HL-60 (cell line): ENCODE measurements around the gene GBA3.

ENCODE experiments used
- CTCF ChIP-seq: IDR thresholded peaks from one replicate; pipeline ENCODE4 v1.5.1; 2011; ENCODE audit warnings: low read length, control low read depth, inconsistent platforms; ENCODE audit not compliant: insufficient read depth
- POLR2AphosphoS5 ChIP-seq: IDR thresholded peaks from 2 replicates; pipeline ENCODE4 v1.6.1; 2012; ENCODE audit warnings: low read depth
- TF ChIP-seq, protein P1 (sequence below): IDR thresholded peaks from 2 replicates; pipeline ENCODE4 v1.6.1; 2012; ENCODE audit warnings: low read depth; ENCODE audit not compliant: insufficient replicate concordance

DNA sequence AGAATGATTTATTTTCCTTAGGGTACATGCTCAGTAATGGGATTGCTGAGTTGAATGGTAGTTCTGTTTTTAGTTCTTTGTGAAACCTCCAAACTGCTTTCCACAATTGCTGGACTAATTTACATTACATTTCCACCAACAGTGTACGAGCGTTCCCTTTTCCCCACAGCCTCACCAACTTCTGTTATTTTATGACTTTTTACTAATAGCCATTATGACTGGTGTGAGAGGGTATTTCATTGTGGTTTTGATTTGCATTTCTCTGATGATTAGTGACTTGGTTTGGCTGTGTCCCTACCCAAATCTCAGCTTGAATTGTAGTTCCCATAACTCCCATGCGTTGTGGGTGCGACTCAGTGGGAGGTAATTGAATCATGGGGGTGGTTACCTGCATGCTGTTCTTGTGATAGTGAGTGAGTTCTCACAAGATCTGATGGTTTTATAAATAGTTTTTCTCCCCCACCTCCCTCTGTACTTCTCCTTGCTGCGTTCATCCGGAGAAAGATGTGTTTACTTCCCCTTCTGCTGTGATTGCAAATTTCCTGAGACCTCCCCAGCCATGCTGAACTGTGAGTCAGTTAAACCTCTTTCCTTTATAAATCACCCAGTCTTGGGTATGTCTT lies 95.1 kb downstream of the GBA3 start:
- no peak for TF ChIP-seq CTCF
- TF ChIP-seq, protein P1, sequence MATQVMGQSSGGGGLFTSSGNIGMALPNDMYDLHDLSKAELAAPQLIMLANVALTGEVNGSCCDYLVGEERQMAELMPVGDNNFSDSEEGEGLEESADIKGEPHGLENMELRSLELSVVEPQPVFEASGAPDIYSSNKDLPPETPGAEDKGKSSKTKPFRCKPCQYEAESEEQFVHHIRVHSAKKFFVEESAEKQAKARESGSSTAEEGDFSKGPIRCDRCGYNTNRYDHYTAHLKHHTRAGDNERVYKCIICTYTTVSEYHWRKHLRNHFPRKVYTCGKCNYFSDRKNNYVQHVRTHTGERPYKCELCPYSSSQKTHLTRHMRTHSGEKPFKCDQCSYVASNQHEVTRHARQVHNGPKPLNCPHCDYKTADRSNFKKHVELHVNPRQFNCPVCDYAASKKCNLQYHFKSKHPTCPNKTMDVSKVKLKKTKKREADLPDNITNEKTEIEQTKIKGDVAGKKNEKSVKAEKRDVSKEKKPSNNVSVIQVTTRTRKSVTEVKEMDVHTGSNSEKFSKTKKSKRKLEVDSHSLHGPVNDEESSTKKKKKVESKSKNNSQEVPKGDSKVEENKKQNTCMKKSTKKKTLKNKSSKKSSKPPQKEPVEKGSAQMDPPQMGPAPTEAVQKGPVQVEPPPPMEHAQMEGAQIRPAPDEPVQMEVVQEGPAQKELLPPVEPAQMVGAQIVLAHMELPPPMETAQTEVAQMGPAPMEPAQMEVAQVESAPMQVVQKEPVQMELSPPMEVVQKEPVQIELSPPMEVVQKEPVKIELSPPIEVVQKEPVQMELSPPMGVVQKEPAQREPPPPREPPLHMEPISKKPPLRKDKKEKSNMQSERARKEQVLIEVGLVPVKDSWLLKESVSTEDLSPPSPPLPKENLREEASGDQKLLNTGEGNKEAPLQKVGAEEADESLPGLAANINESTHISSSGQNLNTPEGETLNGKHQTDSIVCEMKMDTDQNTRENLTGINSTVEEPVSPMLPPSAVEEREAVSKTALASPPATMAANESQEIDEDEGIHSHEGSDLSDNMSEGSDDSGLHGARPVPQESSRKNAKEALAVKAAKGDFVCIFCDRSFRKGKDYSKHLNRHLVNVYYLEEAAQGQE, result no peak
- TF ChIP-seq POLR2AphosphoS5, result no peak
